OCI-LY3 (cell line): ENCODE measurements around the gene ARL2BP.

Experiments used
- EZH2phosphoT487 ChIP-seq: fragments of 200-600 bp; shearing (Covaris generic); IDR thresholded peaks from 2 replicates; pipeline ENCODE4 v1.6.1; 2018; ENCODE audit warnings: antibody characterized with exemption, mixed run types, low read depth
- TF ChIP-seq, protein P1 (sequence below): fragments of 200-600, 300-600 bp; sonication (generic); IDR thresholded peaks from 2 replicates; pipeline ENCODE4 v1.5.1; 2014; ENCODE audit warnings: antibody characterized with exemption, low read length, low read depth

GRCh38 chr16:57279780-57280638 lies 35.0 kb downstream of the ARL2BP start:
- TF ChIP-seq, protein P1, sequence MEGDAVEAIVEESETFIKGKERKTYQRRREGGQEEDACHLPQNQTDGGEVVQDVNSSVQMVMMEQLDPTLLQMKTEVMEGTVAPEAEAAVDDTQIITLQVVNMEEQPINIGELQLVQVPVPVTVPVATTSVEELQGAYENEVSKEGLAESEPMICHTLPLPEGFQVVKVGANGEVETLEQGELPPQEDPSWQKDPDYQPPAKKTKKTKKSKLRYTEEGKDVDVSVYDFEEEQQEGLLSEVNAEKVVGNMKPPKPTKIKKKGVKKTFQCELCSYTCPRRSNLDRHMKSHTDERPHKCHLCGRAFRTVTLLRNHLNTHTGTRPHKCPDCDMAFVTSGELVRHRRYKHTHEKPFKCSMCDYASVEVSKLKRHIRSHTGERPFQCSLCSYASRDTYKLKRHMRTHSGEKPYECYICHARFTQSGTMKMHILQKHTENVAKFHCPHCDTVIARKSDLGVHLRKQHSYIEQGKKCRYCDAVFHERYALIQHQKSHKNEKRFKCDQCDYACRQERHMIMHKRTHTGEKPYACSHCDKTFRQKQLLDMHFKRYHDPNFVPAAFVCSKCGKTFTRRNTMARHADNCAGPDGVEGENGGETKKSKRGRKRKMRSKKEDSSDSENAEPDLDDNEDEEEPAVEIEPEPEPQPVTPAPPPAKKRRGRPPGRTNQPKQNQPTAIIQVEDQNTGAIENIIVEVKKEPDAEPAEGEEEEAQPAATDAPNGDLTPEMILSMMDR: no peak
- no peak for TF ChIP-seq EZH2phosphoT487
